H1 (cell line): Measurements from ENCODE around the gene OTUD3. TPM values are rescaled to one million over a fixed set of nuclear protein-coding genes. Genes with fewer than 3 reads are reported as not detected.

ENCODE experiments used
- BRCA1 ChIP-seq: IDR thresholded peaks from 2 replicates; pipeline ENCODE4 v1.6.1; 2012; ENCODE audit warnings: low read depth, low read length, improper control_type of control experiment
- CHD1 ChIP-seq: IDR thresholded peaks from 2 replicates; pipeline ENCODE4 v1.6.1; 2012; ENCODE audit warnings: low read depth, low read length, improper control_type of control experiment
- CTBP2 ChIP-seq: IDR thresholded peaks from 2 replicates; pipeline ENCODE4 v1.7.0; 2011; ENCODE audit warnings: borderline replicate concordance, mild to moderate bottlenecking, moderate library complexity, mixed read lengths, low read length; ENCODE audit not compliant: insufficient read depth, insufficient read length
- MAFK ChIP-seq: IDR thresholded peaks from 2 replicates; pipeline ENCODE4 v1.6.1; 2012; ENCODE audit warnings: low read depth, mild to moderate bottlenecking, improper control_type of control experiment, low read length
- SP1 ChIP-seq: IDR thresholded peaks from 2 replicates; pipeline ENCODE4 v1.6.1; 2011; ENCODE audit warnings: low read depth, low read length
- SP2 ChIP-seq: IDR thresholded peaks from 2 replicates; pipeline ENCODE4 v1.6.1; 2012; ENCODE audit warnings: mild to moderate bottlenecking, low read length, inconsistent platforms
- SUZ12 ChIP-seq: fragments of 200-600 bp; sonication (generic); IDR thresholded peaks from 2 replicates; pipeline ENCODE4 v1.6.1; 2012; ENCODE audit warnings: mild to moderate bottlenecking, inconsistent platforms, low read length, moderate library complexity, mixed read lengths
- polyA plus RNA-seq, 7 experiments: library from polyadenylated mRNA; depleted of rRNA in 3 of 7; stranded (reverse) in 5 of 7; unstranded in 2 of 7; fragments of >200 nt in 5 of 7; fragments of 200-250 nt in 2 of 7; gene quantifications; 1 replicate in 5 of 7; 2 replicates in 1 of 7; 4 replicates in 1 of 7; pipeline versions ENCODE4 v1.2.1 to v1.2.3, GENCODE V29; 2011 to 2013; ENCODE audit warnings: missing spikeins in 2 of 7, mixed read lengths in 2 of 7
- total RNA-seq: library from RNA; stranded (reverse); fragmentation: NEBNext Ultra II Directional; extraction: Animal tissue kit (Norgen Biotek cat#: 25700); gene quantifications from 2 replicates; pipeline ENCODE4 v1.2.1, GENCODE V29; 2021
- TF ChIP-seq, protein P1 (sequence below), 3 experiments: IDR thresholded peaks; 1 replicate in 2 of 3; 2 replicates in 1 of 3; pipeline versions ENCODE4 v1.5.1 to v1.6.1; 2011; ENCODE audit warnings: low read length in 3 of 3, mild to moderate bottlenecking in 3 of 3, inconsistent platforms in 2 of 3, low read depth in 1 of 3, moderate library complexity in 1 of 3; ENCODE audit not compliant: insufficient read depth in 1 of 3; ENCODE audit errors: control extremely low read depth in 1 of 3

The OTUD3 gene
- total and polyA plus RNA-seq, 2 of the 8 experiments (the other 6 are each of a cell fraction or from before 2014, with no cell fraction given) = 6.3 to 11.9 TPM

DNA sequence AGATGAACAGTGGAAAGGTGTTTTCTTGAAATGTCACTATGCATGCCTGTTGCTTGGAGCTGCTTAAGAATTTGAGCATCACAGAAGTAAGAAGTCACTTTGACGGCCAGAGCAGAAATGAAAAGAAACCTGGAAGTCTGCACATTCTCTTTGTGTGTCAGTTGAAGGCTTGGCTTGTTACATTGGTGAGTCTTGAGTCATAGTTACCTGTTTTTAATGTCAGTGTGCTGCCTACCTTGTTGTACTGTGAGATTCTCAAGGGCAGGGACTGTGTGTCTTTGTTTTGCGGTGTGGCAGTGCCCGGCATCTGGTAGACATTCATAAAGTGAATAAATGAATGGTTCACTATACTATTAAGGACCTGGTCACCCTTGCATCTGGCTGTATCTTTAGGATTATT lies 9.9 kb downstream of the OTUD3 start (continued):
- TF ChIP-seq SP1 (no peak), SUZ12 (no peak), SP2 (no peak), CTBP2 (no peak), MAFK (no peak), CHD1 (no peak), BRCA1 (no peak)
- TF ChIP-seq, protein P1, sequence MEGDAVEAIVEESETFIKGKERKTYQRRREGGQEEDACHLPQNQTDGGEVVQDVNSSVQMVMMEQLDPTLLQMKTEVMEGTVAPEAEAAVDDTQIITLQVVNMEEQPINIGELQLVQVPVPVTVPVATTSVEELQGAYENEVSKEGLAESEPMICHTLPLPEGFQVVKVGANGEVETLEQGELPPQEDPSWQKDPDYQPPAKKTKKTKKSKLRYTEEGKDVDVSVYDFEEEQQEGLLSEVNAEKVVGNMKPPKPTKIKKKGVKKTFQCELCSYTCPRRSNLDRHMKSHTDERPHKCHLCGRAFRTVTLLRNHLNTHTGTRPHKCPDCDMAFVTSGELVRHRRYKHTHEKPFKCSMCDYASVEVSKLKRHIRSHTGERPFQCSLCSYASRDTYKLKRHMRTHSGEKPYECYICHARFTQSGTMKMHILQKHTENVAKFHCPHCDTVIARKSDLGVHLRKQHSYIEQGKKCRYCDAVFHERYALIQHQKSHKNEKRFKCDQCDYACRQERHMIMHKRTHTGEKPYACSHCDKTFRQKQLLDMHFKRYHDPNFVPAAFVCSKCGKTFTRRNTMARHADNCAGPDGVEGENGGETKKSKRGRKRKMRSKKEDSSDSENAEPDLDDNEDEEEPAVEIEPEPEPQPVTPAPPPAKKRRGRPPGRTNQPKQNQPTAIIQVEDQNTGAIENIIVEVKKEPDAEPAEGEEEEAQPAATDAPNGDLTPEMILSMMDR (IDR thresholded peaks at IDR 0.05; ENCODE audit: control extremely low read depth in 1 of 3, insufficient read depth in 1 of 3, low read depth in 1 of 3, low read length in 3 of 3) = no peak
